Tibial nerve (tissue), 4 donors: ENCODE results near the gene BAIAP3.

Source experiments
- EP300 ChIP-seq, 2 donors: sonication (generic); formaldehyde crosslinking; IDR thresholded peaks; one replicate each; pipeline ENCODE4 v1.6.1; 2017; ENCODE audit warnings: antibody characterized with exemption in 2 of 2, mild to moderate bottlenecking in 1 of 2
- POLR2A ChIP-seq, 2 donors: fragments of 450-650 bp; IDR thresholded peaks; one replicate each; pipeline ENCODE4 v1.6.1; 2017; ENCODE audit warnings: antibody characterized with exemption in 2 of 2, mild to moderate bottlenecking in 2 of 2, moderate library complexity in 2 of 2
- TF ChIP-seq, protein P1 (sequence below), 5 experiments: fragments of 200-600 bp in 3 of 5; fragments of 450-650 bp in 2 of 5; sonication (generic) in 3 of 5; IDR thresholded peaks; one replicate each; pipeline ENCODE4 v1.5.1; 2016 to 2019; ENCODE audit warnings: antibody characterized with exemption in 5 of 5, mild to moderate bottlenecking in 3 of 5, moderate library complexity in 2 of 5

DNA sequence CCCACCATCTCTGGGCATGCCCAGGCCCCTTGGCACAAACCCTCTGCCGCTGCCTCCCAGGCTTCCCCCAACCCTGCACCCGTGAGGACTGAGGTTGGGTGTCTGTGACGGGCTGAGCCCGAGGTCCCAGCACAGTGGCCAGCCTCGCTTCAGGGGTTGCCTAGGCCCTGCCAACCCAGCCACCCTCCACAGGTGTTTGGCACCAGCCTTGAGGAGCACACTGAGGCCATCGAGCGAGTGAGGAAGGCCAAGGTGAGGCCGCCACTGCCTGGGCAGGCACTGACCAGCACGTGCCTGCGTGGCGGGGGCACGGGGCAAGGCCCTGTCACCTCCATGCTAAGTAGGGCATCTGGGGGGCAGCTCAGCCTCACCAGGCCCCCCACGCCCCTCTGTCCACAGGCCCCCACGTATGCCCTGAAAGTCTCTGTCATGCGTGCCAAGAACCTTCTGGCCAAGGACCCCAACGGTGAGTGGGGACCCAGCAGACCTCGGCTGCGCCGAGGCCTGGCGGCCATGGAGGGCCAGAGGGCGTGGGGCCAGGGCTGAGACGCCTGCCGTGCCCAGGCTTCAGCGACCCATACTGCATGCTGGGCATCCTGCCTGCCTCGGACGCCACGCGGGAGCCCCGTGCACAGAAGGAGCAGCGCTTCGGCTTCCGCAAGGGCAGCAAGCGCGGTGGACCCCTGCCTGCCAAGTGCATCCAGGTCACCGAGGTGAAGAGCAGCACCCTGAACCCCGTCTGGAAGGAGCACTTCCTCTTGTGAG is 7.5 kb downstream of the BAIAP3 start:
- TF ChIP-seq, protein P1, sequence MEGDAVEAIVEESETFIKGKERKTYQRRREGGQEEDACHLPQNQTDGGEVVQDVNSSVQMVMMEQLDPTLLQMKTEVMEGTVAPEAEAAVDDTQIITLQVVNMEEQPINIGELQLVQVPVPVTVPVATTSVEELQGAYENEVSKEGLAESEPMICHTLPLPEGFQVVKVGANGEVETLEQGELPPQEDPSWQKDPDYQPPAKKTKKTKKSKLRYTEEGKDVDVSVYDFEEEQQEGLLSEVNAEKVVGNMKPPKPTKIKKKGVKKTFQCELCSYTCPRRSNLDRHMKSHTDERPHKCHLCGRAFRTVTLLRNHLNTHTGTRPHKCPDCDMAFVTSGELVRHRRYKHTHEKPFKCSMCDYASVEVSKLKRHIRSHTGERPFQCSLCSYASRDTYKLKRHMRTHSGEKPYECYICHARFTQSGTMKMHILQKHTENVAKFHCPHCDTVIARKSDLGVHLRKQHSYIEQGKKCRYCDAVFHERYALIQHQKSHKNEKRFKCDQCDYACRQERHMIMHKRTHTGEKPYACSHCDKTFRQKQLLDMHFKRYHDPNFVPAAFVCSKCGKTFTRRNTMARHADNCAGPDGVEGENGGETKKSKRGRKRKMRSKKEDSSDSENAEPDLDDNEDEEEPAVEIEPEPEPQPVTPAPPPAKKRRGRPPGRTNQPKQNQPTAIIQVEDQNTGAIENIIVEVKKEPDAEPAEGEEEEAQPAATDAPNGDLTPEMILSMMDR (IDR thresholded peaks at IDR 0.05), result no peak
- TF ChIP-seq POLR2A (IDR thresholded peaks at IDR 0.05) (no peak), EP300 (IDR thresholded peaks at IDR 0.05) (no peak)
